ENCODE data around the gene ZBTB47. TPM values are rescaled to one million over a fixed set of nuclear protein-coding genes. Genes with fewer than 3 reads are reported as not detected.

The ZBTB47 gene
- total RNA-seq, 1 experiment from 2014 or later: 6.1 TPM

GRCh38 chr3:42640129-42640528, 13.4 kb upstream of the ZBTB47 start:
- Histone ChIP-seq H3K27me3 (replicated peaks) (no peaks in the 10 kb centered on the region), H3K36me3 (peaks cover 93% of the 10 kb centered on the region), H3K4me1 (replicated peaks) (0 out of 2 replicates have a peak, but pooled peaks cover 1% of the 10 kb centered on the region), H3K27ac (no peak overlapping the region), H3K9me3 (replicated peaks) (no peaks in the 10 kb centered on the region), H3K4me3 (no peak overlapping the region)
- no peak for DNase-seq (ENCODE audit: low read depth in 1 of 2, low spot score in 2 of 2)

GRCh38 chr3:42640771-42641370, 12.6 kb upstream of the ZBTB47 start:
- no peaks in the 10 kb centered on the region for H3K9me3 ChIP-seq (replicated peaks)
- H3K4me1 ChIP-seq (replicated peaks): no peaks in the 10 kb centered on the region
- H3K4me3 ChIP-seq: no peak overlapping the region
- H3K27ac ChIP-seq: no peak overlapping the region
- no peak for DNase-seq (ENCODE audit: low read depth in 1 of 2, low spot score in 2 of 2)
- no peaks in the 10 kb centered on the region for H3K27me3 ChIP-seq (replicated peaks)
- peaks cover 93% of the 10 kb centered on the region for H3K36me3 ChIP-seq

GRCh38 chr3:42647821-42648459, 5.6 kb upstream of the ZBTB47 start:
- Histone ChIP-seq H3K27ac (no peak overlapping the region), H3K36me3 (peaks cover 75% of the 10 kb centered on the region), H3K9me3 (replicated peaks) (no peaks in the 10 kb centered on the region), H3K27me3 (replicated peaks) (no peaks in the 10 kb centered on the region), H3K4me3 (no peak overlapping the region), H3K4me1 (replicated peaks) (peaks cover 28% of the 10 kb centered on the region)
- no peak for DNase-seq (ENCODE audit: low read depth in 1 of 2, low spot score in 2 of 2)

- DNase-seq (ENCODE audit: low read depth in 1 of 2, low spot score in 2 of 2): no peak
- Histone ChIP-seq H3K27me3 (replicated peaks) (no peaks in the 10 kb centered on the region), H3K4me1 (replicated peaks) (peaks cover 38% of the 10 kb centered on the region), H3K27ac (no peak overlapping the region), H3K4me3 (no peak overlapping the region), H3K36me3 (peaks cover 64% of the 10 kb centered on the region), H3K9me3 (replicated peaks) (no peaks in the 10 kb centered on the region)
These were observed 4.5 kb upstream of the ZBTB47 start for GRCh38 chr3:42649006-42649405.

GRCh38 chr3:42649783-42650182, 3.7 kb upstream of the ZBTB47 start:
- DNase-seq (ENCODE audit: low read depth in 1 of 2, low spot score in 2 of 2): no peak
- no peak overlapping the region for H3K27ac ChIP-seq
- H3K4me3 ChIP-seq: no peak overlapping the region
- H3K4me1 ChIP-seq (replicated peaks): peaks cover 42% of the 10 kb centered on the region
- peaks cover 59% of the 10 kb centered on the region for H3K36me3 ChIP-seq
- H3K9me3 ChIP-seq (replicated peaks): no peaks in the 10 kb centered on the region
- H3K27me3 ChIP-seq (replicated peaks): no peaks in the 10 kb centered on the region

- Histone ChIP-seq H3K4me3 (no peak overlapping the region), H3K27me3 (replicated peaks) (no peaks in the 10 kb centered on the region), H3K27ac (peak overlapping the region; percentile 76), H3K4me1 (replicated peaks) (peaks cover 55% of the 10 kb centered on the region), H3K36me3 (peaks cover 43% of the 10 kb centered on the region), H3K9me3 (replicated peaks) (no peaks in the 10 kb centered on the region)
- DNase-seq (ENCODE audit: low read depth in 1 of 2, low spot score in 2 of 2): peak; percentile 73 to 77
These were observed 2.0 kb upstream of the ZBTB47 start for GRCh38 chr3:42651248-42652091.

GRCh38 chr3:42652251-42652610, 1.3 kb upstream of the ZBTB47 start:
- Histone ChIP-seq H3K27ac (peak overlapping the region; percentile 76), H3K4me1 (replicated peaks) (peaks cover 55% of the 10 kb centered on the region), H3K4me3 (no peak overlapping the region), H3K27me3 (replicated peaks) (no peaks in the 10 kb centered on the region), H3K9me3 (replicated peaks) (no peaks in the 10 kb centered on the region), H3K36me3 (peaks cover 37% of the 10 kb centered on the region)
- no peak for DNase-seq (ENCODE audit: low read depth in 1 of 2, low spot score in 2 of 2)

GRCh38 chr3:42652611-42653302, 740 bp upstream of the ZBTB47 start:
- peak; percentile 60 to 67 for DNase-seq (ENCODE audit: low read depth in 1 of 2, low spot score in 2 of 2)
- Histone ChIP-seq H3K4me1 (replicated peaks) (peaks cover 55% of the 10 kb centered on the region), H3K27ac (peak overlapping the region; percentile 76), H3K4me3 (peak overlapping the region; percentile 74; the same call in 1 of the 2 replicates), H3K27me3 (replicated peaks) (no peaks in the 10 kb centered on the region), H3K9me3 (replicated peaks) (no peaks in the 10 kb centered on the region), H3K36me3 (peaks cover 31% of the 10 kb centered on the region)

- Histone ChIP-seq H3K4me1 (replicated peaks) (peaks cover 55% of the 10 kb centered on the region), H3K27me3 (replicated peaks) (no peaks in the 10 kb centered on the region), H3K4me3 (peak overlapping the region; percentile 74), H3K9me3 (replicated peaks) (no peaks in the 10 kb centered on the region), H3K36me3 (peaks cover 27% of the 10 kb centered on the region), H3K27ac (no peak overlapping the region)
- DNase-seq (ENCODE audit: low read depth in 1 of 2, low spot score in 2 of 2): no peak
These were observed 266 bp upstream of the ZBTB47 start for GRCh38 chr3:42653303-42653559.

GRCh38 chr3:42654331-42655201, 1.1 kb downstream of the ZBTB47 start:
- peak; percentile 49 to 63 for DNase-seq (ENCODE audit: low read depth in 1 of 2, low spot score in 2 of 2)
- Histone ChIP-seq H3K4me1 (replicated peaks) (peaks cover 55% of the 10 kb centered on the region), H3K4me3 (peak overlapping the region; percentile 74), H3K27me3 (replicated peaks) (no peaks in the 10 kb centered on the region), H3K9me3 (replicated peaks) (no peaks in the 10 kb centered on the region), H3K27ac (peak overlapping the region; percentile 73), H3K36me3 (peaks cover 21% of the 10 kb centered on the region)

GRCh38 chr3:42655331-42655888, 1.9 kb downstream of the ZBTB47 start:
- DNase-seq (ENCODE audit: low read depth in 1 of 2, low spot score in 2 of 2): peak in 1 of 2 experiments; percentile 14
- Histone ChIP-seq H3K27ac (peak overlapping the region; percentile 73; the same call in 1 of the 2 replicates), H3K27me3 (replicated peaks) (no peaks in the 10 kb centered on the region), H3K36me3 (peaks cover 13% of the 10 kb centered on the region), H3K9me3 (replicated peaks) (no peaks in the 10 kb centered on the region), H3K4me3 (peak overlapping the region; percentile 74), H3K4me1 (replicated peaks) (peaks cover 53% of the 10 kb centered on the region)

GRCh38 chr3:42655980-42656679, 2.6 kb downstream of the ZBTB47 start:
- Histone ChIP-seq H3K4me3 (no peak overlapping the region), H3K27ac (no peak overlapping the region), H3K36me3 (peaks cover 11% of the 10 kb centered on the region; the same call in 1 of the 2 replicates), H3K4me1 (replicated peaks) (peaks cover 46% of the 10 kb centered on the region), H3K9me3 (replicated peaks) (no peaks in the 10 kb centered on the region), H3K27me3 (replicated peaks) (no peaks in the 10 kb centered on the region)
- DNase-seq (ENCODE audit: low read depth in 1 of 2, low spot score in 2 of 2): peak in 1 of 2 experiments; percentile 22
